Calu3 (cell line): ENCODE measurements around the gene ART3. TPM values are rescaled to one million over a fixed set of nuclear protein-coding genes. Genes with fewer than 3 reads are reported as not detected.
A peak's percentile ranks its signal among the peaks of the same experiment; 100 is the strongest.

Experiments used
- BruUV-seq: library from RNA; stranded (reverse); fragments of 400-500 nt; replicated peaks from 2 replicates; lab custom pipeline; 2021; lab: Mats Ljungman, UMichigan
- CTCF ChIA-PET: fragments of 300-600 bp; sonication (Branson Sonifier 250); formaldehyde crosslinking; loops from one replicate; lab custom pipeline; 2022; ENCODE audit warnings: antibody characterized with exemption; lab: Charles Lee
- DNase-seq: peaks from one replicate; pipeline ENCODE4 v3.0.0; 2022
- H3K27ac Mint-ChIP-seq: one replicate; pipeline ENCODE4 v1.8.0; 2022; ENCODE audit warnings: mixed read lengths; ENCODE audit not compliant: unreplicated experiment
- H3K27me3 Mint-ChIP-seq: one replicate; pipeline ENCODE4 v1.8.0; 2022; ENCODE audit warnings: mixed read lengths; ENCODE audit not compliant: unreplicated experiment
- H3K36me3 Mint-ChIP-seq: one replicate; pipeline ENCODE4 v1.8.0; 2022; ENCODE audit warnings: mild to moderate bottlenecking, moderate library complexity, mixed read lengths; ENCODE audit not compliant: insufficient read depth, unreplicated experiment
- H3K4me1 Mint-ChIP-seq: one replicate; pipeline ENCODE4 v1.8.0; 2022; ENCODE audit warnings: mild to moderate bottlenecking, low read depth, mixed read lengths; ENCODE audit not compliant: unreplicated experiment
- H3K4me3 Mint-ChIP-seq: one replicate; pipeline ENCODE4 v1.8.0; 2022; ENCODE audit warnings: mild to moderate bottlenecking, low read depth, moderate library complexity, mixed read lengths; ENCODE audit not compliant: unreplicated experiment
- H3K9me3 Mint-ChIP-seq: one replicate; pipeline ENCODE4 v1.8.0; 2022; ENCODE audit warnings: low read depth, mixed read lengths; ENCODE audit not compliant: unreplicated experiment
- intact Hi-C: fragments of 100-400 bp; cut with micrococcal nuclease; formaldehyde crosslinking; loops from one replicate; pipeline ENCODE4 v1.10.0; 2022; ENCODE audit not compliant: unreplicated experiment
- total RNA-seq: library from RNA; stranded (reverse); gene quantifications from 2 replicates; pipeline ENCODE4 v1.2.3, GENCODE V29; 2022
- TF ChIP-seq, protein P1 (sequence below): fragments of 200-600 bp; IDR thresholded peaks from one replicate; pipeline ENCODE4 v1.8.0; 2022; ENCODE audit warnings: antibody characterized with exemption; ENCODE audit not compliant: unreplicated experiment

The ART3 gene
- total RNA-seq, 1 experiment from 2014 or later: 1.7 TPM

DNA sequence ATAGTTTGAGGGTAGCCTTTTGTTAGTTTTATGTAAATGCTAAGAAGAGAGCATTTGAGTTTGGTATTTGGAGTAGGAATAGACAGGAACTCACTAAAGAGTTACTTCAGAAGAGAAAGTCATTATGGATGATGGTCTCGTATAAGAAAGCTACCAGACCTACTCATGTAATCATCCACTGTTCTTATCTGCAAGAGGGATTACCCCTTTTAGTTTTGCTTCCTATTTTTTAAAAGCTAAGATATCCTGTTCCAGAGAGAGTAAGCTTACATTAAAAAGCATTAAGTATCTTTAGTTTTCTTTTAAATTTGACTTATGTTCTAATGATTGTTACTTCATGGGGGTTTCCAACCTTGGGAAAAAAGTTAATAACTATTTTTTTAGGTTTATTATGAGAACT is 12.5 kb upstream of the ART3 start:
- BruUV-seq: no TSS peak
- H3K27me3 Mint-ChIP-seq: no peaks in the 10 kb centered on the region
- H3K36me3 Mint-ChIP-seq: no peaks in the 10 kb centered on the region
- CTCF ChIA-PET: no interaction called here
- TF ChIP-seq, protein P1, sequence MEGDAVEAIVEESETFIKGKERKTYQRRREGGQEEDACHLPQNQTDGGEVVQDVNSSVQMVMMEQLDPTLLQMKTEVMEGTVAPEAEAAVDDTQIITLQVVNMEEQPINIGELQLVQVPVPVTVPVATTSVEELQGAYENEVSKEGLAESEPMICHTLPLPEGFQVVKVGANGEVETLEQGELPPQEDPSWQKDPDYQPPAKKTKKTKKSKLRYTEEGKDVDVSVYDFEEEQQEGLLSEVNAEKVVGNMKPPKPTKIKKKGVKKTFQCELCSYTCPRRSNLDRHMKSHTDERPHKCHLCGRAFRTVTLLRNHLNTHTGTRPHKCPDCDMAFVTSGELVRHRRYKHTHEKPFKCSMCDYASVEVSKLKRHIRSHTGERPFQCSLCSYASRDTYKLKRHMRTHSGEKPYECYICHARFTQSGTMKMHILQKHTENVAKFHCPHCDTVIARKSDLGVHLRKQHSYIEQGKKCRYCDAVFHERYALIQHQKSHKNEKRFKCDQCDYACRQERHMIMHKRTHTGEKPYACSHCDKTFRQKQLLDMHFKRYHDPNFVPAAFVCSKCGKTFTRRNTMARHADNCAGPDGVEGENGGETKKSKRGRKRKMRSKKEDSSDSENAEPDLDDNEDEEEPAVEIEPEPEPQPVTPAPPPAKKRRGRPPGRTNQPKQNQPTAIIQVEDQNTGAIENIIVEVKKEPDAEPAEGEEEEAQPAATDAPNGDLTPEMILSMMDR: no peak
- no peak overlapping the region for H3K4me3 Mint-ChIP-seq
- intact Hi-C loops: loop anchor here (2.0 kb wide), 1 partner anchor 55 kb away; the partner anchor contains the start of gene CXCL9
- peaks cover 35% of the 10 kb centered on the region for H3K4me1 Mint-ChIP-seq
- H3K27ac Mint-ChIP-seq: no peak overlapping the region
- H3K9me3 Mint-ChIP-seq: no peaks in the 10 kb centered on the region
- DNase-seq: no peak

DNA sequence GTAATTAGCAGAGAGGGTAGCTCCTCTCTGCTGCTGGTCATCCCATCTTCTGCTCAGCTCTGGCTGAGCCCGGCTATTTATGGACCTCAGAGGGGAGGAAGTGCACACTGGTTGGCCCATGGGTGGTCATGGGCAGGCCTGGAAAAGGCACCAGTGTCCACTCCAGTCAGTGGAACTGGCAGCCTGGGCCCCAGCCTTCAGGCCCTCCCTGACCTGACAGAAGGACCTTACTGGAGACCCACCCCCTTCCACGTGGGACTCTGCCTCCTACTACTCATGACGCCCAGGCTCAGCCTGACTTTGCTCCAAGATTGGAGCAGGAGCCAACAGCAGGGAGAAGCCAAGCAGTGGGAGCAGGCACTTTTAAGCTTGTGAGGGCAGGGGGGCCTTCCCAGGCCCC is 8.0 kb upstream of the ART3 start:
- no peak overlapping the region for H3K4me3 Mint-ChIP-seq
- intact Hi-C loops: no loop called here
- H3K4me1 Mint-ChIP-seq: peaks cover 4% of the 10 kb centered on the region
- H3K27me3 Mint-ChIP-seq: no peaks in the 10 kb centered on the region
- DNase-seq: no peak
- CTCF ChIA-PET: interaction anchor here (1.2 kb wide), 1 partner anchor 71 kb away, joined by 4 read pairs; no protein-coding TSS in a partner anchor
- H3K27ac Mint-ChIP-seq: no peak overlapping the region
- no peaks in the 10 kb centered on the region for H3K9me3 Mint-ChIP-seq
- no TSS peak for BruUV-seq
- no peaks in the 10 kb centered on the region for H3K36me3 Mint-ChIP-seq
- TF ChIP-seq, protein P1: no peak

DNA sequence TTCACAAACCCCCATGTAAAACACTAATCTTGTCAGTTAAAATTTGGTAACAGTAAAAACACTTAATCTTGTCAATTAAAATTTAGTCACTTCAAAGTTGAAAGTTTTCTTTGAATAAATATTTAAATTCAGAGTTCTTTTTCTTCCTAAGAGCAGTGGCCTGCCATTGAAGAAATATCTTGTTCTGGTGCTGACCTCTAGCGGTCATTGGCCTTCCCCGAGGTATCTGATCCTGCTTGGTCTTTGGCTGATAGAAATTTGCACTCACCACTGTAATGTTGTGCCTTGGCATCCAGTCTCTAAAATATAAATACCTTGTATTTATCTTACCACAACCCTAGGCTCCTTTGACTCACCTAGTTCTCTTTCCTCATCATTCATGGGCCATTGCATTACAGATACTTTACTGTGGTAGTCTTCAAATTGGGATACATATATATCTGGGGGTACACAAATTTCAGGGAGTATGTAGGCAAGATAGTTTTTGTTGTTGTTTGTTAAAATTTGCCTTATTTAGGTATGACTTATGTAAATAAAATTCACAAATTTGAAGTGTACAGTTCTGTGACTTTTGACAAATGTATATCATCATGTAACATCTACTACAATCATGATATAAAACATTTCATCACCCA is 6.7 kb upstream of the ART3 start:
- CTCF ChIA-PET: no interaction called here
- peak; percentile 71 for DNase-seq
- intact Hi-C loops: loop anchor here (1.0 kb wide), 1 partner anchor 71 kb away; no protein-coding TSS in a partner anchor
- H3K36me3 Mint-ChIP-seq: no peaks in the 10 kb centered on the region
- H3K9me3 Mint-ChIP-seq: no peaks in the 10 kb centered on the region
- no peaks in the 10 kb centered on the region for H3K4me1 Mint-ChIP-seq
- no TSS peak for BruUV-seq
- no peak overlapping the region for H3K4me3 Mint-ChIP-seq
- no peak overlapping the region for H3K27ac Mint-ChIP-seq
- H3K27me3 Mint-ChIP-seq: no peaks in the 10 kb centered on the region
- TF ChIP-seq, protein P1: peak; percentile 59

DNA sequence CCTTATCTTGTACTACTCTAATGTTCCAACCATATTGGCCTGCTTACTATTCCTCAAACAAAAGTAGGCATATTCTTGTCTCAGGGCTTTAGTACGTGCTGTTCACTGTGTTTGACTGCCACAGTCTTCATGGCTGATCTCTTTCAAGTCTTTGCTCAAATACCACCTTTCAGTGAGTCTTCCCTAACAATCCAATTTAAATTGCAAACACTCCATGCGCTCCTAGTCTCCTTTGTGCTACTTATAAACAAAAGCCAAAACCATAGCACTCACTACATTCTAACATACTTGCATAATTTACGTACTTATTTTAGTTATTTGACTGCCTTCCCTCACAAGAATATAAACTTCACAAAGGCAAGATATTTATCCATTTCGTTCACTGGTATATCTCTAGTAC is 1.7 kb upstream of the ART3 start:
- Mint-ChIP-seq H3K4me3 (no peak overlapping the region), H3K36me3 (no peaks in the 10 kb centered on the region), H3K27me3 (no peaks in the 10 kb centered on the region), H3K9me3 (no peaks in the 10 kb centered on the region), H3K4me1 (no peaks in the 10 kb centered on the region), H3K27ac (no peak overlapping the region)
- intact Hi-C loops: no loop called here
- BruUV-seq: no TSS peak
- CTCF ChIA-PET: no interaction called here
- no peak for DNase-seq
- TF ChIP-seq, protein P1: no peak
